PC-9 (cell line): Measurements from ENCODE around the gene CXXC5. TPM values are rescaled to one million over a fixed set of nuclear protein-coding genes. Genes with fewer than 3 reads are reported as not detected.

ENCODE experiments used
- BruUV-seq: library from RNA; stranded (reverse); fragments of 400-500 nt; replicated peaks from 2 replicates; lab custom pipeline; 2021; lab: Mats Ljungman, UMichigan
- CTCF ChIA-PET: fragments of 300-600 bp; sonication (Branson Sonifier 250); formaldehyde crosslinking; loops from one replicate; lab custom pipeline; 2022; ENCODE audit warnings: antibody characterized with exemption; lab: Charles Lee
- POLR2A ChIA-PET: fragments of 300-600 bp; sonication (Branson Sonifier 250); formaldehyde crosslinking; loops from one replicate; lab custom pipeline; 2022; ENCODE audit warnings: antibody characterized with exemption; ENCODE audit not compliant: unreplicated experiment; lab: Charles Lee
- DNase-seq, 2 experiments: peaks; one replicate each; pipeline versions ENCODE4 v3.0.0 to v3.0.0-alpha.2; 2015 to 2022; ENCODE audit warnings: mixed read lengths in 1 of 2
- H2AFZ ChIP-seq: fragments of 200-600 bp; sonication (generic); 2 replicates; pipeline ENCODE4 v1.8.1; 2017; ENCODE audit warnings: antibody characterized with exemption
- H3F3A ChIP-seq: fragments of 200-600 bp; sonication (generic); 2 replicates; pipeline ENCODE4 v1.8.1; 2017; ENCODE audit warnings: antibody characterized with exemption, mild to moderate bottlenecking, low read depth; ENCODE audit not compliant: insufficient read depth
- H3K27ac ChIP-seq: fragments of 200-600 bp; sonication (generic); 2 replicates; pipeline ENCODE4 v1.6.1; 2016; ENCODE audit warnings: mixed run types
- H3K27me3 ChIP-seq: fragments of 200-600 bp; sonication (generic); 2 replicates; pipeline ENCODE4 v1.6.1; 2016; ENCODE audit warnings: low read depth, mixed run types; ENCODE audit not compliant: insufficient read depth
- H3K36me3 ChIP-seq: fragments of 200-600 bp; sonication (generic); 2 replicates; pipeline ENCODE4 v1.6.1; 2016; ENCODE audit warnings: low read depth, mixed run types
- H3K4me1 ChIP-seq: fragments of 200-600 bp; sonication (generic); replicated peaks from 2 replicates; pipeline ENCODE4 v1.6.1; 2016; ENCODE audit warnings: mixed run types; ENCODE audit not compliant: insufficient read depth
- H3K4me2 ChIP-seq: fragments of 200-600 bp; sonication (generic); 2 replicates; pipeline ENCODE4 v1.6.1; 2017; ENCODE audit warnings: mixed run types
- H3K4me3 ChIP-seq: fragments of 200-600 bp; sonication (generic); 2 replicates; pipeline ENCODE4 v1.6.1; 2016; ENCODE audit warnings: mixed run types
- H3K79me2 ChIP-seq: fragments of 200-600 bp; sonication (generic); 2 replicates; pipeline ENCODE4 v1.6.1; 2017; ENCODE audit warnings: low read depth, mixed run types
- H3K9me2 ChIP-seq: fragments of 200-600 bp; sonication (generic); 2 replicates; pipeline ENCODE4 v1.8.1; 2017; ENCODE audit warnings: mild to moderate bottlenecking; ENCODE audit not compliant: insufficient read depth
- H3K9me3 ChIP-seq: fragments of 200-600 bp; sonication (generic); 2 replicates; pipeline ENCODE4 v1.8.1; 2016; ENCODE audit warnings: low read depth; ENCODE audit not compliant: insufficient read depth
- H4K20me1 ChIP-seq: fragments of 200-600 bp; sonication (generic); 2 replicates; pipeline ENCODE4 v1.8.1; 2017; ENCODE audit not compliant: insufficient read depth
- EZH2 ChIP-seq: fragments of 200-600 bp; sonication (generic); IDR thresholded peaks from 2 replicates; pipeline ENCODE4 v1.8.0; 2017; ENCODE audit warnings: antibody characterized with exemption, low read depth
- intact Hi-C: fragments of 100-400 bp; cut with micrococcal nuclease; formaldehyde crosslinking; loops from one replicate; pipeline ENCODE4 v1.10.0; 2022; ENCODE audit not compliant: unreplicated experiment
- total RNA-seq: library from RNA; stranded (reverse); gene quantifications from 2 replicates; pipeline ENCODE4 v1.2.3, GENCODE V29; 2021
- TF ChIP-seq, protein P1 (sequence below): fragments of 200-600 bp; sonication (generic); conservative IDR thresholded peaks from 2 replicates; pipeline ENCODE4 v1.6.1; 2017; ENCODE audit warnings: mixed run types, antibody characterized with exemption, mild to moderate bottlenecking, moderate library complexity

The CXXC5 gene
- total RNA-seq, 1 experiment from 2014 or later: 59.9 TPM

DNA sequence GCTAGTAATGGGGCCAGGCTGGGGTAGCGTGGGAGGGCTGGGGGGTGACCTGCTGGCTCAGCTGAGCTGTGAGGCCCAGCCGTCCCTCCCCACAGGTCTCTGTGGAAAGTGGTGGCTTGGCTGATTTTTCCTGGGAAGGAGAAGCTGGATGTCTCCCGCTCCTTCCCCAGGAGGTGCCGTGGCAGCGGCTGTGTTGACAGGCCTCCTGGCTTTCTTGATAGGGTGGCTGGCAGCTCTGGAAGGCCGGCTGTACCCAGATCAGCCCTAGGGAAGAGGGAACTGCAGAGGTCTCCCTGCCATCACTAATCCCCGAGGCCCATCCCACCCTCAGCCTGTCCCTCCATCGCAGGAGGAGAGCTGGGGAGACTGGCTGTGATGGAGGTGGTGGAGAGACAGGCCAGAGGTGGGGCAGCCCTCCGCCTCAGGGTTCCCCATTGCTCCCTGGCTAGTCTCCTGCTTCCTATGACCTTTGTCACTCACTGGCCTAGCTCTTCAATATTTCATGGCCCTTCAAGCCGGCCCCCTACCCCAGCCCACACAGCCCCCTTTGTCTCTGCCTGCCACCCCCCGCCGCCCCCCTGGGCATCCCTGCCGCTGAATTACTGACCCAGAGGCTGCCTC is 6.8 kb downstream of the CXXC5 start:
- Histone ChIP-seq H3K4me1 (peaks cover 72% of the 10 kb centered on the region), H3F3A (peaks cover 36% of the 10 kb centered on the region), H3K27me3 (no peaks in the 10 kb centered on the region), H2AFZ (no peak overlapping the region), H3K9me3 (no peaks in the 10 kb centered on the region), H3K9me2 (no peaks in the 10 kb centered on the region), H3K4me3 (no peak overlapping the region), H3K4me2 (no peak overlapping the region), H4K20me1 (peaks cover 50% of the 10 kb centered on the region), H3K27ac (no peak overlapping the region), H3K36me3 (0 out of 2 replicates have a peak, but pooled peaks cover 3% of the 10 kb centered on the region), H3K79me2 (peaks cover 95% of the 10 kb centered on the region)
- ChIA-PET POLR2A (interaction anchor here (0.7 to 0.8 kb wide), 2 partner anchors 13 to 19 kb away, joined by 3 to 5 read pairs; no protein-coding TSS in a partner anchor), CTCF (interaction anchor here (0.6 to 1.2 kb wide), 2 partner anchors 19 to 23 kb away, joined by 3 to 4 read pairs; no protein-coding TSS in a partner anchor)
- TF ChIP-seq EZH2: no peak
- TF ChIP-seq, protein P1, sequence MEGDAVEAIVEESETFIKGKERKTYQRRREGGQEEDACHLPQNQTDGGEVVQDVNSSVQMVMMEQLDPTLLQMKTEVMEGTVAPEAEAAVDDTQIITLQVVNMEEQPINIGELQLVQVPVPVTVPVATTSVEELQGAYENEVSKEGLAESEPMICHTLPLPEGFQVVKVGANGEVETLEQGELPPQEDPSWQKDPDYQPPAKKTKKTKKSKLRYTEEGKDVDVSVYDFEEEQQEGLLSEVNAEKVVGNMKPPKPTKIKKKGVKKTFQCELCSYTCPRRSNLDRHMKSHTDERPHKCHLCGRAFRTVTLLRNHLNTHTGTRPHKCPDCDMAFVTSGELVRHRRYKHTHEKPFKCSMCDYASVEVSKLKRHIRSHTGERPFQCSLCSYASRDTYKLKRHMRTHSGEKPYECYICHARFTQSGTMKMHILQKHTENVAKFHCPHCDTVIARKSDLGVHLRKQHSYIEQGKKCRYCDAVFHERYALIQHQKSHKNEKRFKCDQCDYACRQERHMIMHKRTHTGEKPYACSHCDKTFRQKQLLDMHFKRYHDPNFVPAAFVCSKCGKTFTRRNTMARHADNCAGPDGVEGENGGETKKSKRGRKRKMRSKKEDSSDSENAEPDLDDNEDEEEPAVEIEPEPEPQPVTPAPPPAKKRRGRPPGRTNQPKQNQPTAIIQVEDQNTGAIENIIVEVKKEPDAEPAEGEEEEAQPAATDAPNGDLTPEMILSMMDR: no peak
- intact Hi-C loops: no loop called here
- no peak for DNase-seq
- BruUV-seq: no TSS peak

DNA sequence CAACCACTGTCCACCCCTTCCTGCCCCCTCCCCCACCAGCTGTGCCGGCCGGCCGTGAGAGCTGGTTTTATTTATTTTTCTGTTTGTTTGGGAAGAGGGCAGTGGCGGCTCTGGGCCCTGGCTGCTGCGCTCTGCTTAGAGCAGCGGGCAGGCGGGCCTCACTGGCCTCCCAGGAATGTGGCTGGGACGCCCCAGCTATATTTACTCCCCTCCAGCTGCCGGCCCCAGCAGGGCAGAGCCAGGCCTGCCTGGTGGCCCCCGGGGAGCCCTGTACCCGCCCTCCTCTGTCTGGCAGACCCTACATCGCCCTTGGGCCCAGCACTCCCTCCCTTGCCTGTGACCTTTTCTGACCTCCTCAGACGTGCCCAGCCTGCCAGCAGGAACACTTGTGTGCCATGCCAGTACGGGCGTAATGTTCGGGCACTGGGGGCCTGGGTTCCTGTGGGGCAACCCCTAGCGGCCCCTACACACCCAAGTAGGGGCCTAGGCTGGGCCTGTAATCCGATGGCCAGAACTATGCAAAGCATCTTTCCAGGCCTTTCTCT is 7.7 kb downstream of the CXXC5 start:
- H3K4me2 ChIP-seq: no peak overlapping the region
- no peak overlapping the region for H3K27ac ChIP-seq
- peaks cover 72% of the 10 kb centered on the region for H3K4me1 ChIP-seq

More for the DNA sequence above, 7.7 kb downstream of the CXXC5 start:
- H2AFZ ChIP-seq: no peak overlapping the region
- TF ChIP-seq EZH2: no peak
- TF ChIP-seq, protein P1: no peak
- POLR2A ChIA-PET: interaction anchor here (0.6 to 0.8 kb wide), 3 partner anchors 12 to 226 kb away, joined by 5 to 21 read pairs (median 6); no protein-coding TSS in a partner anchor
- CTCF ChIA-PET: no interaction called here
- H3F3A ChIP-seq: peaks cover 35% of the 10 kb centered on the region
- no peaks in the 10 kb centered on the region for H3K27me3 ChIP-seq
- peaks cover 87% of the 10 kb centered on the region for H3K79me2 ChIP-seq
- no peak overlapping the region for H3K4me3 ChIP-seq
- peak in 1 of 2 experiments; percentile 89 for DNase-seq
- intact Hi-C loops: no loop called here
- H4K20me1 ChIP-seq: peaks cover 47% of the 10 kb centered on the region
- BruUV-seq: no TSS peak
- 0 out of 2 replicates have a peak, but pooled peaks cover 3% of the 10 kb centered on the region for H3K36me3 ChIP-seq
- no peaks in the 10 kb centered on the region for H3K9me2 ChIP-seq
- H3K9me3 ChIP-seq: no peaks in the 10 kb centered on the region
